Muscle of leg (tissue), 11 donors: ENCODE data around the gene LRRC4C. TPM values are rescaled to one million over a fixed set of nuclear protein-coding genes. Genes with fewer than 3 reads are reported as not detected.

Source experiments
- DNase-seq: peaks from one replicate; pipeline ENCODE4 v3.0.0; 2013
- H3K27ac ChIP-seq: one replicate; pipeline ENCODE4 v1.5.1; 2013; ENCODE audit warnings: mild to moderate bottlenecking, low read length, control low read depth
- H3K27me3 ChIP-seq: one replicate; pipeline ENCODE4 v1.6.1; 2013; ENCODE audit warnings: low read length; ENCODE audit not compliant: control insufficient read depth, insufficient read depth
- H3K36me3 ChIP-seq: one replicate; pipeline ENCODE4 v1.6.1; 2013; ENCODE audit warnings: low read length; ENCODE audit not compliant: control insufficient read depth, insufficient read depth
- H3K4me1 ChIP-seq: one replicate; pipeline ENCODE4 v1.6.1; 2013; ENCODE audit warnings: low read length; ENCODE audit not compliant: control insufficient read depth, insufficient read depth
- H3K4me3 ChIP-seq: one replicate; pipeline ENCODE4 v1.5.1; 2013; ENCODE audit warnings: low read length, control low read depth
- H3K9me3 ChIP-seq: replicated peaks from 2 replicates; pipeline ENCODE4 v1.6.1; 2013; ENCODE audit warnings: low read depth, low read length; ENCODE audit not compliant: control insufficient read depth
- WGBS: methylation state at CpG from one replicate; pipeline ENCODE4 v1.1.5; 2013; ENCODE audit warnings: missing lambda C conversion rate; ENCODE audit not compliant: insufficient coverage; 5-methylcytosine and 5-hydroxymethylcytosine counted together
- polyA plus RNA-seq, 8 donors: library from polyadenylated mRNA; unstranded; fragments of 120-200 nt; gene quantifications; one replicate each; pipeline versions ENCODE4 v1.2.1 to v1.2.3, GENCODE V29; 2013; ENCODE audit warnings: inconsistent platforms in 1 of 8, low replicate concordance in 1 of 8; ENCODE audit not compliant: insufficient read length in 8 of 8, insufficient read depth in 1 of 8
- total RNA-seq: library from RNA; stranded (reverse); fragments of 120-200 nt; gene quantifications from one replicate; pipeline ENCODE4 v1.2.4, GENCODE V29; 2013

LRRC4C gene
- total and polyA plus RNA-seq, 9 donors: 1.8 to 5.3 (median 2.3) TPM

DNA sequence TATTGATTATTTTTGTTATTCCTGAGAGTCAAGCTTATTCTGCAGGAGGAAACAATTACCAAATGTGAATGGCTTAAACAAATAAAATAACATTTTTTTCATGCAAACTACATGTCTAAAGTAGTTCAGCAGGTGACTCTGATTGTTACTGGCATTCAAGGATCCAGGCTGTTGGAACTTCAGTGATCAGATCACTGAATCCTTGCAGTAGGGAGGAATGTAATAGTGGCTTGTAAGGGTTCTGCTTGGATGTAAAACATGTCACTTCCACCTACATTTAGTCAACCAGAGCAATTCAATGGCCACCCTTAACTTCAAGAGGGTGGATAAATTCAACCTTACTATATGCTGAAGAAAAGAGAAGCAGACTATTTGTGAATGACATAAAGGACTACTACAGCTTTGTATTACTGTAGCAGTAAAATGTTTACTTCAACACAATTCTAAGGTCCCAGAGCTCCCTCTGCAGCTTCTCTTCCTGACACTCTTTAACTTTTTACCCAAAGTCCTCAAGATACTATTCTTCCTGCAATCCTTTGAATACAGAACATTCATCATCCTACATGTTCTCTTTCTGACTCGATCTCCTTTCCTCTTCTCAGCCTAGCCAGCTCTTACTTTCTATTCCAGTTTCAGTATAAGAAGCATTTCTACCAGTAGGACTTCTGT, 284.0 kb downstream of the LRRC4C start:
- Histone ChIP-seq H3K27ac (no peak overlapping the region), H3K36me3 (no peaks in the 10 kb centered on the region), H3K4me3 (no peak overlapping the region), H3K4me1 (no peaks in the 10 kb centered on the region), H3K9me3 (no peaks in the 10 kb centered on the region), H3K27me3 (no peaks in the 10 kb centered on the region)
- no CpG with 5 or more reads among the region's 1 CpG for WGBS
- DNase-seq: peak; percentile 4

DNA sequence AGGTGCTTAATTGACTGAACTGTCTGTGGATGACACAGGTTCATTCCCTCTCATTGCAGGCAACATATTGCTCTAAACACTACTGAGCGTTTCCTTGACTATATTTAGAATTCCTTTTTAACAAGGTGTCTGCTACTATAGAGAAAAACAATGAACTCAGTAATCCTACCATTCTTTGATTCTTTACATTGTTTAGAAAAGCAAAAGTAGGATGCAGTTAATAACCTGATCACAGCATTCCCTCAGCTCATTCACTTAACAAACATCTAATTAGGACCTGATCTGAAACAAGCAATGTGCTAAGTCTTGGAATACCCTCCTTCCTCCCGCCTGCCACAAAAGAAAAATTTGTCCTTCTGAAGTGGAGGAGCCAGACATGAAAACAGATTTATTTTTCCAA, 313.1 kb downstream of the LRRC4C start:
- Histone ChIP-seq H3K27me3 (no peaks in the 10 kb centered on the region), H3K36me3 (no peaks in the 10 kb centered on the region), H3K9me3 (no peaks in the 10 kb centered on the region), H3K4me3 (no peak overlapping the region), H3K27ac (no peak overlapping the region), H3K4me1 (no peaks in the 10 kb centered on the region)
- DNase-seq: no peak
- whole genome bisulfite sequencing: no CpG with 5 or more reads among the region's 2 CpGs

DNA sequence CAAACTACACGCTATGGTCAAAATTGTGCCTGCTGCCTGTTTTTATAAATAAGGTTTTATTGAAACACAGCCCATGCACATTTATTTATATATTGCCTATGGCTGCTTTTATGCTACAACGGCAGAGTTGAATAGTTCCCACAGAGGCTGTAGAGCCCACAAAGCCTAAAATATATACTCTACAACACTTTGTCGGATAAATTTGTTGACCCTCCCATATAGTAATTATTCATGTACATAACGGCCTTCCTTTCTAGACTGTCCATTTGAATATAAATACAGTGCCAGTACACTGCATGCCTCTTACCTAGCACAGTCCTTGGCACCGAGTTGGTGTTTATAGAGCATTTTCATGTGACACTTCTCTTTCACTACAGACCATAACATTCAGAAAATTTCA, 314.0 kb downstream of the LRRC4C start:
- DNase-seq: no peak
- no peak overlapping the region for H3K4me3 ChIP-seq
- H3K9me3 ChIP-seq: peaks cover under 1% of the 10 kb centered on the region
- no CpG with 5 or more reads among the region's 5 CpGs for WGBS
- no peaks in the 10 kb centered on the region for H3K4me1 ChIP-seq
- H3K36me3 ChIP-seq: no peaks in the 10 kb centered on the region
- no peaks in the 10 kb centered on the region for H3K27me3 ChIP-seq
- no peak overlapping the region for H3K27ac ChIP-seq

DNA sequence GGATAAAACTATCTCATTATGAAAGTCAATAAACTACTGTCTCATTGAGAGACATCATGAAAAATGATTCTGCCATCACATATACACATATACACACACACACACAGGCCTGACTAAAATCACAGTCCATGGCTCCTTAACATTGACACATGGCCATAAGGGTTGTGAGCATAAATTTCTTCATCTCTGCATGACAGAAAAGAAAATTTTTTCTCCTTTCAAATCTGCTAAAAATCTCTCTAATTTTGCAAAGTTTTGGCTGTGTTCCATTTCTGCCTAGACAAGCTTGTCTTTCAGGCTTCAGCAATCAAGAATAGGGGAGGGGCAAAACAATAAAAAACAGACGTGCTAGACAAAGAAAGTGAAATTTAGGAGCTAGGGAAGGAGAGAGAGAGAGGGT, 324.5 kb downstream of the LRRC4C start:
- Histone ChIP-seq H3K4me3 (no peak overlapping the region), H3K4me1 (no peaks in the 10 kb centered on the region), H3K27ac (no peak overlapping the region), H3K27me3 (no peaks in the 10 kb centered on the region), H3K9me3 (no peaks in the 10 kb centered on the region), H3K36me3 (no peaks in the 10 kb centered on the region)
- no peak for DNase-seq
- 33% methylated on average over 1 of the region's 1 CpG for WGBS

DNA sequence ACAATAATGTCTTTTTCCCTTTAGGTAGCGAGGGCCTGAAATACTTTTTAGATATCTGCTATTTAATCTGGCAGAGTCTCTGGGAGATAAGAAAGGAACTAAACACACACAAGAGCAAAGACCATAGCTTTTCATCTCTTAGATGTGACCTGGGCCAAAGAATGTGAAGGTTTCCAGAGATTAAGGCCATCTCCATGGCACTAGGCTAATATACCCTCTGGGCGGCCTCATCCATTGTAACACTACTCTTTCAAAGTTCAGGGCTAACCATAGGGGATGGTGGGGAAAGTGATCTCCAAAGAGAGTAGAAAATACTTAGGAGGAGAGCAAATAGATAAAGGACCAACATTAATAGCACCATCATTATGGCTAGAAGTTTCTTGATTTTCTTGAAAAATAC, 326.4 kb downstream of the LRRC4C start:
- DNase-seq: no peak
- no CpG with 5 or more reads among the region's 2 CpGs for WGBS
- no peak overlapping the region for H3K27ac ChIP-seq
- no peaks in the 10 kb centered on the region for H3K9me3 ChIP-seq
- H3K4me1 ChIP-seq: no peaks in the 10 kb centered on the region
- no peaks in the 10 kb centered on the region for H3K36me3 ChIP-seq
- no peak overlapping the region for H3K4me3 ChIP-seq
- no peaks in the 10 kb centered on the region for H3K27me3 ChIP-seq

- no peak overlapping the region for H3K27ac ChIP-seq
- no peaks in the 10 kb centered on the region for H3K27me3 ChIP-seq
- no peak for DNase-seq
- no peaks in the 10 kb centered on the region for H3K9me3 ChIP-seq
- H3K36me3 ChIP-seq: no peaks in the 10 kb centered on the region
- H3K4me3 ChIP-seq: no peak overlapping the region
- H3K4me1 ChIP-seq: no peaks in the 10 kb centered on the region
Measured at GRCh38 chr11:41121600-41121999, 337.9 kb downstream of the LRRC4C start.

DNA sequence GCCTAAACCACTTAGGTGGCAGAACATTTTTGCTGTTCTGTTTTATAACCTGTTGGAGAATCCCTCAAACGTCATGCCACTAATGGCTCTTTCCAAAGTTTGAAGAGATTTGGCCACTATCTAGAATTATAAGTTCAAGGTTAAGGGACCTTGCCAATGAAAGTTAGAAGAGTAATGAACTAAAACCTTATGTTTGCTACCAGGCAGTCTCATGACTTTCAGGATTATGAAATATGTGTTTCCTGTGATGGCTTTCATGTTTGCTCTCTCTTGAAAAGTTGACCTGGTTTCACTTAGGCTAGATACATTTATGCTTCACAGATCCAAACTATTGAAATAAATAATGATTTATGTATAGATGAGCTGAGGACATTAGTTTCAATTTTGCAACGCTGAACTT, 340.0 kb downstream of the LRRC4C start:
- no peak overlapping the region for H3K27ac ChIP-seq
- H3K36me3 ChIP-seq: no peaks in the 10 kb centered on the region
- H3K27me3 ChIP-seq: no peaks in the 10 kb centered on the region
- no peaks in the 10 kb centered on the region for H3K4me1 ChIP-seq
- H3K9me3 ChIP-seq: no peaks in the 10 kb centered on the region
- WGBS: no CpG with 5 or more reads among the region's 2 CpGs
- H3K4me3 ChIP-seq: no peak overlapping the region
- no peak for DNase-seq

DNA sequence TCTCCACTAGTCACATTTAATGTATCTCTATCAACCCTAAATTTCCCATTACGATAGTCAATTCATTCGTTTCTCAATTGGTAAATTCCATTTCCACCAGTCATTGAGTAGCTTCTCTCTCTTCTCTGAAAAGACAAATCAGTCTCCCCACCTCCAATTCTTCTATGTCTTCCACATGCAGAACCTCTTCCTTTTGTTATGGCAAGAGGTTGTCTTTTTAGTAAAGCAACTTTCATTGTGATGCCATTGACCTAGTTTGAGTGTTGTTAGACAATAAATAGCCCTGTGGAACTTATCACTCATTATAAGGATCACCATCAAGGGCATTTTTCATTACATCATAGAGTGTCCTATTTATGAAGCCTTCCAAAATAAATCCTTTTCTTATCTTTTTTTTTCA, 340.9 kb downstream of the LRRC4C start:
- no peak for DNase-seq
- Histone ChIP-seq H3K36me3 (no peaks in the 10 kb centered on the region), H3K27ac (no peak overlapping the region), H3K27me3 (no peaks in the 10 kb centered on the region), H3K9me3 (no peaks in the 10 kb centered on the region), H3K4me3 (no peak overlapping the region), H3K4me1 (no peaks in the 10 kb centered on the region)
- 70% methylated on average over 2 of the region's 2 CpGs for WGBS

DNA sequence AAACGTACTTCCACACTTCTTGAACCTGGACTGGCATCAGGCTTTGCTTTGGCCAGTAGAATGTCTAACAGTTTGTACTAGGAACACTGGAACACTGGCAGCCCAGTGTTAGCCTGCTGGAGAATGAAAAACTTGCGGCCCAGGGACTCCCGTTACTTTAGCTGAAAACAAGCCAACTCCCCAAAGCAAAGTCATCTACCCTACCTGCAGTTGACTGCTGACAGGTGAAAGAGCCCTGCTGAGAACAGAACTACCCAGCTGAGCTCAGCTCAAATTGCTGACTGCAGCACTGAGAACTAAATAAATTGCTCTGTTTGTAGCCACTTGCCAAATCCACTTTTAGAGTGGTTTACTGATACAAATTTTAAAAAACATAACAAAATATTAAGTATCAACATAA, 342.5 kb downstream of the LRRC4C start:
- no peaks in the 10 kb centered on the region for H3K4me1 ChIP-seq
- WGBS: 52% methylated on average over 3 of the region's 3 CpGs
- no peak overlapping the region for H3K4me3 ChIP-seq
- no peak overlapping the region for H3K27ac ChIP-seq
- no peak for DNase-seq
- no peaks in the 10 kb centered on the region for H3K9me3 ChIP-seq
- no peaks in the 10 kb centered on the region for H3K27me3 ChIP-seq
- no peaks in the 10 kb centered on the region for H3K36me3 ChIP-seq

DNA sequence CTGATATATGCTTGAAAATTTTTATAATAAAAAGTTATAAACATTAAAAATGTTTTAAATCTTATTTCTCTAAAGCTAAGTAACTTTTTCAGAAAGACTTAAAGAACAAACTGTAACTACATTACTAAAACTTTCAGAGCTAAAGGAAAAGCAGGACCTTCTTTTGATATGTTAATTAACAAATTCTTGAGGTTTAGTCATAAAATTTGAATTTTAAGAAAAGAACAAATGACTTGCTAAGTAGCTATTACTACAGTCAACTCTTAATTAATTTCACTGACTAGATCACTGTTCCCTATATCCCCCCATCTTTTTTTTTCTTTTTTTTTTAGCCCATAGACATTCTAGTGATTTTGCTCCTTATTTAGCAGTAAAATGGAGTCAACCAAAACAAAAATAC, 344.4 kb downstream of the LRRC4C start:
- Histone ChIP-seq H3K27ac (no peak overlapping the region), H3K9me3 (no peaks in the 10 kb centered on the region), H3K27me3 (no peaks in the 10 kb centered on the region)

GRCh38 chr11:41113160-41113559, 346.3 kb downstream of the LRRC4C start:
- H3K4me3 ChIP-seq: no peak overlapping the region
- no peaks in the 10 kb centered on the region for H3K27me3 ChIP-seq
- no CpG with 5 or more reads among the region's 2 CpGs for WGBS
- DNase-seq: no peak
- no peaks in the 10 kb centered on the region for H3K9me3 ChIP-seq
- H3K4me1 ChIP-seq: no peaks in the 10 kb centered on the region
- H3K36me3 ChIP-seq: no peaks in the 10 kb centered on the region
- H3K27ac ChIP-seq: no peak overlapping the region

More for the DNA sequence above, 344.4 kb downstream of the LRRC4C start:
- H3K4me3 ChIP-seq: no peak overlapping the region
- H3K36me3 ChIP-seq: no peaks in the 10 kb centered on the region
- H3K4me1 ChIP-seq: no peaks in the 10 kb centered on the region
- no peak for DNase-seq
